SK-N-SH (cell line): ENCODE data around the gene ST6GALNAC3.

ENCODE experiments used
- CTCF ChIP-seq: fragments of 200-600 bp; sonication (generic); IDR thresholded peaks from 2 replicates; pipeline ENCODE4 v1.6.1; 2017; ENCODE audit warnings: antibody characterized with exemption, mild to moderate bottlenecking, moderate library complexity
- EZH2phosphoT487 ChIP-seq: fragments of 200-600 bp; sonication (generic); IDR thresholded peaks from 2 replicates; pipeline ENCODE4 v1.6.1; 2017; ENCODE audit warnings: low read depth, mixed run types, mild to moderate bottlenecking, antibody characterized with exemption, moderate library complexity, borderline replicate concordance
- FOXJ3 ChIP-seq: sonication (generic); formaldehyde crosslinking; IDR thresholded peaks from 2 replicates; pipeline ENCODE4 v1.5.1; 2020; ENCODE audit warnings: mild to moderate bottlenecking, missing genetic modification reagents
- MAX ChIP-seq: IDR thresholded peaks from 2 replicates; pipeline ENCODE4 v1.4.0; 2012; ENCODE audit warnings: low read depth
- POLR2AphosphoS5 ChIP-seq: IDR thresholded peaks from 2 replicates; pipeline ENCODE4 v1.6.1; 2012; ENCODE audit warnings: low read depth, low read length
- REST ChIP-seq: IDR thresholded peaks from 2 replicates; pipeline ENCODE4 v1.6.1; 2012; ENCODE audit warnings: mild to moderate bottlenecking, low read depth, low read length, moderate library complexity
- RFX5 ChIP-seq: IDR thresholded peaks from 2 replicates; pipeline ENCODE4 v1.6.1; 2012; ENCODE audit warnings: mild to moderate bottlenecking, improper control_type of control experiment, low read length
- SIN3A ChIP-seq: IDR thresholded peaks from 2 replicates; pipeline ENCODE4 v1.6.1; 2012; ENCODE audit warnings: low read depth, mild to moderate bottlenecking, low read length, moderate library complexity, borderline replicate concordance
- SMC3 ChIP-seq: IDR thresholded peaks from 2 replicates; pipeline ENCODE4 v1.6.1; 2012; ENCODE audit warnings: low read depth, low read length, improper control_type of control experiment
- TAF1 ChIP-seq: IDR thresholded peaks from 2 replicates; pipeline ENCODE4 v1.6.1; 2012; ENCODE audit warnings: low read depth, mild to moderate bottlenecking, low read length, moderate library complexity, borderline replicate concordance
- TEAD4 ChIP-seq: IDR thresholded peaks from 2 replicates; pipeline ENCODE4 v1.4.0; 2012; ENCODE audit warnings: mild to moderate bottlenecking, borderline replicate concordance; ENCODE audit not compliant: insufficient read depth

GRCh38 chr1:76082062-76082461, 7.5 kb downstream of the ST6GALNAC3 start:
- TF ChIP-seq POLR2AphosphoS5: no peak
- TF ChIP-seq SMC3: no peak
- no peak for TF ChIP-seq EZH2phosphoT487
- no peak for TF ChIP-seq CTCF
- no peak for TF ChIP-seq RFX5
- TF ChIP-seq REST: no peak
- no peak for TF ChIP-seq MAX
- no peak for TF ChIP-seq TAF1
- no peak for TF ChIP-seq FOXJ3 (CRISPR knock-in tag)
- TF ChIP-seq TEAD4: no peak
- no peak for TF ChIP-seq SIN3A
